A549 treated with Mapracorat at 1 μM for 4 hours (cell line): ENCODE measurements around the gene CHSY1. TPM values are rescaled to one million over a fixed set of nuclear protein-coding genes. Genes with fewer than 3 reads are reported as not detected.

Experiments used
- total RNA-seq: library from RNA; stranded (reverse); fragments of 200-300 nt; extraction: Qiagen RNA extraction; gene quantifications from 5 replicates; pipeline ENCODE4 v1.2.3, GENCODE V29; 2022

Gene CHSY1
- total RNA-seq, result 22.5 to 27.4 TPM (median 26.0 TPM) in 5 replicates

GRCh38 chr15:101251830-101252820 is at the start of gene CHSY1:
Gene CHSY1 (minus strand): TSS chr15:101252048. CDS start chr15:101251456, 592 bp downstream.

GRCh38 chr15:101294731-101295606 is 43.1 kb upstream of the CHSY1 start, which contains the start of gene SNRPA1:
Gene SNRPA1 (minus strand): TSS chr15:101295248. CDS start chr15:101295178, 70 bp downstream.

GRCh38 chr15:101277038-101277822 is 25.4 kb upstream of the CHSY1 start, which contains the start of gene SELENOS:
Gene SELENOS (minus strand): TSS chr15:101277485. CDS start chr15:101277417, 68 bp downstream.

Other genes starting within 250 kb of the CHSY1 start
- gene SELENOS, start 25.4 kb upstream of the CHSY1 start, total RNA-seq, result 155 to 169 TPM (median 161 TPM) in 5 replicates
- 104 to 131 TPM (median 112 TPM) in 5 replicates for gene SNRPA1, start 43.2 kb upstream of the CHSY1 start, total RNA-seq
- 9.0 to 12.4 TPM (median 10.4 TPM) in 5 replicates for gene PCSK6, start 237.7 kb upstream of the CHSY1 start, total RNA-seq